HepG2 (cell line): ENCODE measurements around the gene DISP2. TPM values are rescaled to one million over a fixed set of nuclear protein-coding genes. Genes with fewer than 3 reads are reported as not detected.

Experiments used
- ATAC-seq: fragments of 200-7000 bp; cut with Tn5 transposase; 3 replicates; pipeline ENCODE4 v1.9.1; 2020; ENCODE audit warnings: mild to moderate bottlenecking, moderate library complexity
- BruUV-seq: library from RNA; stranded (reverse); fragments of 400-500 nt; replicated peaks from 2 replicates; lab custom pipeline; 2021; lab: Mats Ljungman, UMichigan
- CTCF ChIA-PET: fragments of 300-600 bp; formaldehyde crosslinking; extraction: SDS; loops from one replicate; lab custom pipeline; 2021; ENCODE audit warnings: low total read pairs, inconsistent platforms, low intra/inter-chr PET ratio; lab: Yijun Ruan, JAX
- POLR2A ChIA-PET: fragments of 350-600 bp; sonication (Branson Sonifier 250); formaldehyde crosslinking; loops from one replicate; lab custom pipeline; 2020; ENCODE audit warnings: antibody characterized with exemption, inconsistent platforms; lab: Yijun Ruan, JAX
- DNase-seq: peaks from one replicate; pipeline ENCODE4 v3.0.0-alpha.2; 2015; ENCODE audit warnings: low spot score
- FAIRE-seq: peaks from 3 replicates; lab custom pipeline; 2011; peaks lifted over from hg19 to GRCh38; lab: Jason Lieb, UNC
- H2AFZ ChIP-seq: one replicate; pipeline ENCODE4 v1.6.1; 2011; ENCODE audit warnings: low read length, inconsistent platforms
- H3K27ac ChIP-seq: fragments of 300-600 bp; 3 replicates; pipeline ENCODE4 v1.8.0; 2011; ENCODE audit warnings: mixed run types, mild to moderate bottlenecking, mixed read lengths, low read length, inconsistent platforms; ENCODE audit not compliant: insufficient read depth; ENCODE audit errors: extremely low read length
- H3K27me3 ChIP-seq, 2 experiments: fragments of 200-600 bp in 1 of 2; 2 replicates in 1 of 2; 3 replicates in 1 of 2; pipeline versions ENCODE4 v1.6.0 to v1.8.0; 2011; ENCODE audit warnings: low read length in 2 of 2, mild to moderate bottlenecking in 2 of 2, moderate library complexity in 2 of 2, inconsistent platforms in 1 of 2; ENCODE audit not compliant: insufficient read depth in 2 of 2, control insufficient read depth in 1 of 2
- H3K36me3 ChIP-seq, 2 experiments: fragments of 200-600 bp in 1 of 2; replicated peaks in 1 of 2; 2 replicates in 1 of 2; 3 replicates in 1 of 2; pipeline versions ENCODE4 v1.5.1 to v1.8.0; 2011; ENCODE audit warnings: low read length in 2 of 2, inconsistent platforms in 1 of 2; ENCODE audit not compliant: insufficient read depth in 2 of 2, control insufficient read depth in 1 of 2
- H3K4me1 ChIP-seq: 2 replicates; pipeline ENCODE4 v1.5.1; 2012; ENCODE audit warnings: low read length, inconsistent platforms; ENCODE audit not compliant: insufficient read depth
- H3K4me2 ChIP-seq: 2 replicates; pipeline ENCODE4 v1.6.0; 2011; ENCODE audit warnings: low read depth, low read length, inconsistent platforms
- H3K4me3 ChIP-seq, 3 experiments: fragments of 200-600 bp in 1 of 3; sonication (generic), shearing (Covaris generic) in 1 of 3; replicated peaks in 1 of 3; 2 replicates each; pipeline ENCODE4 v1.5.1; 2011 to 2016; ENCODE audit warnings: low read length in 3 of 3, inconsistent platforms in 2 of 3, low read depth in 2 of 3, mild to moderate bottlenecking in 2 of 3, control low read depth in 1 of 3, mixed read lengths in 1 of 3; ENCODE audit not compliant: insufficient read depth in 1 of 3
- H3K79me2 ChIP-seq: one replicate; pipeline ENCODE4 v1.6.1; 2011; ENCODE audit warnings: low read length, inconsistent platforms; ENCODE audit not compliant: insufficient read depth
- H3K9ac ChIP-seq: 2 replicates; pipeline ENCODE4 v1.6.0; 2011; ENCODE audit warnings: mild to moderate bottlenecking, low read depth, low read length, inconsistent platforms; ENCODE audit not compliant: insufficient read depth
- H3K9me3 ChIP-seq: 2 replicates; pipeline ENCODE4 v1.5.1; 2012; ENCODE audit warnings: mild to moderate bottlenecking, low read length
- H4K20me1 ChIP-seq: 2 replicates; pipeline ENCODE4 v1.6.0; 2011; ENCODE audit warnings: inconsistent platforms, mild to moderate bottlenecking, low read length, moderate library complexity; ENCODE audit not compliant: insufficient read depth
- ATF3 ChIP-seq: sonication (generic); formaldehyde crosslinking; IDR thresholded peaks from 2 replicates; pipeline ENCODE4 v1.4.0; 2020; ENCODE audit warnings: missing genetic modification reagents
- KDM6A ChIP-seq: IDR thresholded peaks from 2 replicates; pipeline ENCODE4 v1.6.1; 2016; ENCODE audit warnings: low read depth
- RXRB ChIP-seq: IDR thresholded peaks from 2 replicates; pipeline ENCODE4 v1.6.1; 2016; ENCODE audit warnings: borderline replicate concordance, missing genetic modification reagents, missing compliant biosample characterization
- SALL1 ChIP-seq: sonication (generic); formaldehyde crosslinking; IDR thresholded peaks from 2 replicates; pipeline ENCODE4 v1.8.0; 2022; ENCODE audit warnings: mild to moderate bottlenecking, missing genetic modification reagents
- SP4 ChIP-seq: sonication (generic); formaldehyde crosslinking; IDR thresholded peaks from 2 replicates; pipeline ENCODE4 v1.8.1; 2023; ENCODE audit warnings: mild to moderate bottlenecking, missing genetic modification reagents
- TFAP4 ChIP-seq: sonication (generic); IDR thresholded peaks from 2 replicates; pipeline ENCODE4 v1.6.1; 2016; ENCODE audit warnings: low read depth, borderline replicate concordance
- ZBTB42 ChIP-seq: sonication (generic); formaldehyde crosslinking; IDR thresholded peaks from 2 replicates; pipeline ENCODE4 v1.5.0; 2020; ENCODE audit warnings: mild to moderate bottlenecking, missing genetic modification reagents
- ZFP91 ChIP-seq: sonication (generic); formaldehyde crosslinking; IDR thresholded peaks from 2 replicates; pipeline ENCODE4 v1.9.0; 2022; ENCODE audit warnings: missing genetic modification reagents, mild to moderate bottlenecking, borderline replicate concordance
- WGBS: methylation state at CpG from one replicate; pipeline ENCODE4 v1.1.6; 2017; ENCODE audit warnings: low lambda C conversion rate; 5-methylcytosine and 5-hydroxymethylcytosine counted together
- in situ Hi-C: cut with HindIII; loops from 2 replicates; pipeline ENCODE4 v1.10.0; 2017; ENCODE audit warnings: low pct_unique_long_range_greater_than_20kb; ENCODE audit not compliant: extremely low pct_ligation_motif_present
- intact Hi-C: fragments of 100-400 bp; cut with micrococcal nuclease; formaldehyde crosslinking; loops from one replicate; pipeline ENCODE4 v1.10.0; 2022; ENCODE audit not compliant: unreplicated experiment
- polyA plus RNA-seq, 8 experiments: library from polyadenylated mRNA; depleted of rRNA in 3 of 8; stranded (reverse) in 7 of 8; unstranded in 1 of 8; fragments of >200 nt; fragmentation: Illumina TruSeq in 4 of 8; extraction: Trizol in 4 of 8; gene quantifications; 2 replicates each; pipeline versions ENCODE4 v1.2.1 to v1.2.3, GENCODE V29; 2011 to 2016; ENCODE audit warnings: low read depth in 4 of 8, missing spikeins in 1 of 8, mixed read lengths in 1 of 8; ENCODE audit not compliant: insufficient read depth in 1 of 8
- total RNA-seq, 5 experiments: library from RNA; depleted of rRNA; stranded (reverse); fragments of >200 nt; fragmentation: Illumina TruSeq; extraction: Trizol; gene quantifications; 2 replicates each; pipeline ENCODE4 v1.2.3, GENCODE V29; 2016; ENCODE audit warnings: low read depth in 1 of 5

DISP2 gene
- total and polyA plus RNA-seq, 2 of the 13 experiments (the other 11 are each of a cell fraction or from before 2014, with no cell fraction given), result 0.09 to 0.32 TPM

- TF ChIP-seq SALL1 (CRISPR knock-in tag) (peak; percentile 44; the same call in 1 of the 2 replicates), TFAP4 (peak; percentile 30; the same call in 1 of the 2 replicates), ZBTB42 (CRISPR knock-in tag) (0 out of 2 replicates have a peak, but pooled peaks have one; percentile 70), ZFP91 (CRISPR knock-in tag) (peak; percentile 70; the same call in 1 of the 2 replicates), RXRB (CRISPR knock-in tag) (peak; percentile 26; the same call in 1 of the 2 replicates), SP4 (CRISPR knock-in tag) (0 out of 2 replicates have a peak, but pooled peaks have one; percentile 26)
- TF ChIP-seq, all 625 proteins: peak for 96
Measured at GRCh38 chr15:40340740-40341400, 17.1 kb upstream of the DISP2 start, which contains the start of gene CCDC9B (continued).

GRCh38 chr15:40342416-40343320 lies 15.4 kb upstream of the DISP2 start:
- no peak for DNase-seq
- intact Hi-C loops, result no loop called here
- H3K9me3 ChIP-seq, result no peaks in the 10 kb centered on the region
- POLR2A ChIA-PET, result interaction anchor here (2.1 kb wide), 1 partner anchor 20 kb away, joined by 5 read pairs; the partner anchor contains the start of gene INAFM2
- H4K20me1 ChIP-seq, result peaks cover 4% of the 10 kb centered on the region; the same call in 1 of the 2 replicates
- H3K9ac ChIP-seq, result no peak overlapping the region
- no peaks in the 10 kb centered on the region; a peak in 1 of 5 replicates for H3K27me3 ChIP-seq
- CTCF ChIA-PET, result no interaction called here
- H3K4me1 ChIP-seq, result peaks cover 83% of the 10 kb centered on the region
- no TSS peak for BruUV-seq
- no peak overlapping the region for H3K27ac ChIP-seq
- no peak overlapping the region for H3K4me3 ChIP-seq
- TF ChIP-seq ATF3, result no peak
- no peak for TF ChIP-seq KDM6A (CRISPR knock-in tag)
- WGBS, result 8% methylated on average over 5 of the region's 7 CpGs
- no peaks in the 10 kb centered on the region for H3K36me3 ChIP-seq
- H3K79me2 ChIP-seq, result no peaks in the 10 kb centered on the region
- no peak for FAIRE-seq
- no peak overlapping the region for H2AFZ ChIP-seq
- no peak for ATAC-seq
- H3K4me2 ChIP-seq, result peak overlapping the region; percentile 30; the same call in 1 of the 2 replicates
- in situ Hi-C loops, result no loop called here
